Measurements from ENCODE around the gene ST3GAL3. TPM values are rescaled to one million over a fixed set of nuclear protein-coding genes. Genes with fewer than 3 reads are reported as not detected.

Gene ST3GAL3
- total and polyA plus RNA-seq, 2 experiments from 2014 or later, result 4.5 to 7.0 TPM

- Histone ChIP-seq H3K4me1 (ENCODE audit: insufficient read depth) (no peaks in the 10 kb centered on the region), H2AFZ (no peak overlapping the region), H3K4me3 (no peak overlapping the region), H3K79me2 (replicated peaks; ENCODE audit: insufficient read depth) (no peaks in the 10 kb centered on the region), H4K20me1 (replicated peaks; ENCODE audit: insufficient read depth) (no peaks in the 10 kb centered on the region), H3K36me3 (ENCODE audit: insufficient read depth) (no peaks in the 10 kb centered on the region), H3K27me3 (ENCODE audit: insufficient read depth) (no peaks in the 10 kb centered on the region), H3K9me2 (ENCODE audit: insufficient read depth) (no peaks in the 10 kb centered on the region), H3K4me2 (no peak overlapping the region), H3K27ac (ENCODE audit: low read depth) (no peak overlapping the region), H3F3A (replicated peaks; ENCODE audit: low read depth) (no peaks in the 10 kb centered on the region)
- Mint-ChIP-seq H3K4me1 (no peaks in the 10 kb centered on the region), H3K27ac (no peak overlapping the region), H3K36me3 (ENCODE audit: low read depth) (no peaks in the 10 kb centered on the region; the same call in 2 of the 3 replicates), H3K27me3 (ENCODE audit: insufficient read depth, low read depth, poor library complexity) (peaks cover 7% of the 10 kb centered on the region), H3K9me3 (no peaks in the 10 kb centered on the region), H3K4me3 (no peak overlapping the region)
- DNase-seq (ENCODE audit: low spot score) (no peak), ATAC-seq (no peak)
- TF ChIP-seq CTCF (conservative IDR thresholded peaks at IDR 0.05; ENCODE audit: low read depth in 2 of 2), result no peak
- TF ChIP-seq CREB1 (CRISPR knock-in tag; IDR thresholded peaks at IDR 0.05; ENCODE audit: low read depth), result no peak
- no peak for TF ChIP-seq STAT1 (IDR thresholded peaks at IDR 0.05; ENCODE audit: unreplicated experiment)
- TF ChIP-seq ZNF114 (CRISPR knock-in tag; IDR thresholded peaks at IDR 0.05), result no peak
- no peak for TF ChIP-seq REST (IDR thresholded peaks at IDR 0.05; ENCODE audit: unreplicated experiment)
- no peak for TF ChIP-seq POLR2AphosphoS5 (IDR thresholded peaks at IDR 0.05; ENCODE audit: low read depth)
These were observed 157.0 kb downstream of the ST3GAL3 start for GRCh38 chr1:43864111-43865045.

GRCh38 chr1:43866201-43866600 is 158.9 kb downstream of the ST3GAL3 start:
- ATAC-seq (no peak), DNase-seq (ENCODE audit: low spot score) (no peak)
- H4K20me1 ChIP-seq (replicated peaks; ENCODE audit: insufficient read depth), result no peaks in the 10 kb centered on the region
- no peak overlapping the region for H2AFZ ChIP-seq
- H3K36me3 ChIP-seq (ENCODE audit: insufficient read depth), result no peaks in the 10 kb centered on the region
- no peaks in the 10 kb centered on the region for H3K79me2 ChIP-seq (replicated peaks; ENCODE audit: insufficient read depth)
- H3K4me1 Mint-ChIP-seq, result no peaks in the 10 kb centered on the region
- no peaks in the 10 kb centered on the region for H3K9me3 Mint-ChIP-seq
- no peak overlapping the region for H3K4me3 Mint-ChIP-seq
- H3K27ac Mint-ChIP-seq, result 0 out of 2 replicates have a peak overlapping the region, but pooled peaks have one; percentile 15
- H3K27ac ChIP-seq (ENCODE audit: low read depth), result no peak overlapping the region
- no peaks in the 10 kb centered on the region for H3K4me1 ChIP-seq (ENCODE audit: insufficient read depth)
- no peak overlapping the region for H3K4me2 ChIP-seq
- no peaks in the 10 kb centered on the region; the same call in 2 of the 3 replicates for H3K36me3 Mint-ChIP-seq (ENCODE audit: low read depth)
- no peaks in the 10 kb centered on the region for H3F3A ChIP-seq (replicated peaks; ENCODE audit: low read depth)
- H3K27me3 ChIP-seq (ENCODE audit: insufficient read depth), result no peaks in the 10 kb centered on the region
- H3K9me2 ChIP-seq (ENCODE audit: insufficient read depth), result 0 out of 2 replicates have a peak, but pooled peaks cover 6% of the 10 kb centered on the region
- no peak overlapping the region for H3K4me3 ChIP-seq
- H3K27me3 Mint-ChIP-seq (ENCODE audit: insufficient read depth, low read depth, poor library complexity), result no peaks in the 10 kb centered on the region
- TF ChIP-seq CREB1 (CRISPR knock-in tag; IDR thresholded peaks at IDR 0.05; ENCODE audit: low read depth) (no peak), ZNF331 (CRISPR knock-in tag; IDR thresholded peaks at IDR 0.05; ENCODE audit: low read depth) (no peak), ZNF114 (CRISPR knock-in tag; IDR thresholded peaks at IDR 0.05) (no peak), POLR2AphosphoS5 (IDR thresholded peaks at IDR 0.05; ENCODE audit: low read depth) (no peak), ZNF462 (CRISPR knock-in tag; IDR thresholded peaks at IDR 0.05) (no peak)

All from GM23338 (cell line).